HG02884 (cell line): Measurements from ENCODE around the gene LSMEM2.
A peak's percentile ranks its signal among the peaks of the same experiment; 100 is the strongest.
"Not testable (repeated sequence)": the region's sequence is repeated elsewhere in the genome, so short reads cannot be mapped to it uniquely, and the experiment has no call there.

Experiments used
- ATAC-seq: cut with Tn5 transposase; IDR thresholded peaks from one replicate; pipeline ENCODE4 v1.9.1; 2021; ENCODE audit warnings: mild to moderate bottlenecking, moderate library complexity; ENCODE audit not compliant: unreplicated experiment

LSMEM2 gene

GRCh38 chr3:50278880-50279224, at the start of gene LSMEM2:
Gene LSMEM2 (plus strand): TSS chr3:50279087. CDS start chr3:50279114, 27 bp downstream.
- ATAC-seq: no peak

- ATAC-seq: no peak
Observed at GRCh38 chr3:50229490-50229889, 49.4 kb upstream of the LSMEM2 start.

DNA sequence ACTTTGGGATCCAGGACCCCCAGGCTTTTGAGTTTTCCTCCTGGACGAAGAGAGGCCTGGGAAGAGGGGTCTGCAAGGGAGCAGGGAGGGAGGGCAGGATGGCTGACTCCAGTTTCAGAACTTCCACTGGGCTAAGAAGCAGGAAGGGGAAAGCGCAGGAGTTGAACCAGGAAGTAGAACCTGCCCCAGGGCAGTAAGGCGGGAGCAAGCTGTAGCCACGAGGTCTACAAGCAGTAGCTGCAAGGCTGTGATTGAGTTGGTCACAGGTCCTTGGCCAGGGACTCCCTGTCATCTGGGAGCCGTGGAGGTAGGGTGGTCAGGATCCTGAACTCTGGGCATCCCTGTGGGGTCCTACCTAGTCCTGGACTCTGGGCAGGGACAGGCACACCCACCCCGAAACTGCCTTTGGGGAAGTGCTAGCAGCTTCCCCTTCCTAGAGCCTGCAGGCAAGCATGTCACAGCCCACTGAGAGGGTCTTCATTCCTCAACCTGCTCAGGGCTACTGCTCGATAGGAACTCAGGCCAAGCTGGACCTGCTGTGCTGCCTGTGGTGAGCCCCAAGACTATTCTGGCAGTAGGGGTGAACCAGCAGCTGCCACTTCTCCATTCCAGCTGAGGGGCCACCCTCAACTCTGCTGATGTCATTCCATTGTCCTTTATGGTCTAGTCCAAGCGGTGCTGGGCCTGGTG, 48.6 kb upstream of the LSMEM2 start:
- no peak for ATAC-seq

DNA sequence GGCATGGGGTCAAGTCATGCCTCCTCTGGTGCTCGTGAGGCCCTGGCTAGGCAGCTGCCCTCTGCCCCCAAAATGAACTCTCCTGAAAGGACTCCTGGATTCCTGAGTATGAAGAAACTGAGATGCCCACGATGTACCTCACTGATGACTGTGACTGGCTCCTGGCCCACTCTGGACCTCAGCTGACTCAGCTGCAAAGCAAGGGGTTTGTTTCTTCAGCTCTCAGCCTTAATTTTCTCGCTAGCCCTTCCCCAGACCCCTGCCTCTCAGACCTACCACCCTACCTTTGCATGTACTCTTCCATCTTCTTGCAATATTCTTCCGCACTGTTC, 48.1 kb upstream of the LSMEM2 start:
- ATAC-seq: no peak

- ATAC-seq: no peak
Observed at GRCh38 chr3:50231581-50231980, 47.3 kb upstream of the LSMEM2 start.

DNA sequence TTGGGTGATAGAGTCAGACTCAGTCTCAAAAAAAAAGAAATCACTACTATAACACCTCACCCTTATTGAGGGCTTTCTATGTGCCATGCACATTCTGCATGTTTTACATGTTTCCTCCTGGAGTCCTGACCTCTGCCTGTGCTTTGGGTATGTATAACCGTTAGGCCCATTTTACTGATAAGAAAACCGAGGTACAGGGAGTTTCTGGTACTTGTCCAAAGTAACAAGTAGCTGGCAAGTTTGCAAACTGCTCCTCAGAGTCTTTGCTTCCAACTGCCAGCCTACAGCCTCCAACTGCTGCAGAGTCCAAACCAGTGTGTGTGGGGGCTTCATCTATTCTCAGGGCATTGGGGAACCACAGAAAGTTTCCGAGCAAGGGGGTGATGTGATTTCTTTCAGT, 46.6 kb upstream of the LSMEM2 start:
- ATAC-seq: no peak

GRCh38 chr3:50233176-50233575, 45.7 kb upstream of the LSMEM2 start:
- no peak for ATAC-seq

DNA sequence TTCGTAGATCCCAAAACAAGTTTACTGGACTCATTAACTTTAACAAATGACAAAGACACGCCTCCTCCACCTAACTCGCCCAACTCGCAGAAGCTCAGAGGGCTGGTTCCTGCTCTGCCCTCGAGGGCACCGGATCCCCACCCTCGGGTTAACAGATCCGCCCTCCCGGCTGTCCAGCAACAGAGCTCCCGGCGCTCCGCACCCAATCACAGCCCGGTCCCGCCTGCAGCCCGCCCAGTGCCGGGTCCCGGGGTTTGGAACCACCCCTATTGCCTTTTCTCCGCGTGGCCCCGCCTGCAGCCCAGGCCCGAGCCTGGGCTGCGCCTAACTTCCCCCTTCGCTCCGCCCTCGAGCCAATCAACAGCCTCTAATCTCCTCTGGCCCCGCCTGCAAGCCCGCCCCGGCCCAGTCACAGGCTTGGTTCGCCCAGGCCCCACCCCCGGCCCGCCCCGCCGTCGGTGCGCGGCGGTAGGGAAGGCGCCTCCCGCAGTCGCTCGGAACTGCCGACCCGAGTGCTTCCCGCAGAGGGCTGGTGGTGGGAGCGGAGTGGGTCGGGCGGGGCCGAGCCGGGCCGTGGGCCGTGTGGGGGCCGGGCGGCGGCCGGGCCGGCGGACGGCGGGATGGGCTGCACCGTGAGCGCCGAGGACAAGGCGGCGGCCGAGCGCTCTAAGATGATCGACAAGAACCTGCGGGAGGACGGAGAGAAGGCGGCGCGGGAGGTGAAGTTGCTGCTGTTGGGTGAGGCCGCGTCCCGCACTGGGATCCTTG, 43.0 kb upstream of the LSMEM2 start, which contains the start of gene GNAI2:
Gene GNAI2, plus strand, starts transcription at position 489 of the 768 bp plus-strand sequence. Its CDS starts 132 bp downstream, at position 621.
- peak; percentile 90 for ATAC-seq

- ATAC-seq: no peak
Observed at GRCh38 chr3:50236484-50237132, 42.3 kb upstream of the LSMEM2 start.

DNA sequence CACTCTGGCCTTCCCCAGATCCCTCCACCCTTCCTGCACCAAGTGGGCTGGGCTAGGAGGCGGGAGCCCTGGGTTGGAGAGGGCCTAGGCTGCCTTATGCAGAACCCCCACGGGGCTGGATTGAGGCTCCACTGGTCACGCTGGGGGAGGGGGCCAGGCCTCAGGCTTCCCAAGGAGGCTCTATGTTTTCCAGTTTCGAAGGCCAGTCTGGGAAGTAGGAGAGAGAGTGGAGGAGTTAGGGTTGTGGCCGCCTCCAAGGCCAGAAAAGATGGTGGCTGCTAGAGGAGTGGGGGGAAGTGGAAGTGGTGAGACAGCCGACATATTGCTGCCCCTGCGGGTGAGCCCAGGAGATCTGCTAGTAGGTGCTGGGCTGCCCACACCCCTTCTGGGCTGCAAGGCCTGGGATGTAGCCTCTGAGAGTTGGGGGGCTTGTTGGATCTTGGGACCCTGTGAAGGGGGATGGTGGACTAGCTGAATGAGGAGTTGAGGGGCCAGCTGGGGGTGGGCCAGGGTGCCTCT, 41.7 kb upstream of the LSMEM2 start:
- ATAC-seq: no peak

- ATAC-seq: no peak
Observed at GRCh38 chr3:50237754-50238548, 40.9 kb upstream of the LSMEM2 start.

GRCh38 chr3:50238549-50239026, 40.3 kb upstream of the LSMEM2 start:
- no peak for ATAC-seq

- ATAC-seq: no peak
Observed at GRCh38 chr3:50239649-50240048, 39.2 kb upstream of the LSMEM2 start.

GRCh38 chr3:50241163-50241562, 37.7 kb upstream of the LSMEM2 start:
- ATAC-seq: no peak

DNA sequence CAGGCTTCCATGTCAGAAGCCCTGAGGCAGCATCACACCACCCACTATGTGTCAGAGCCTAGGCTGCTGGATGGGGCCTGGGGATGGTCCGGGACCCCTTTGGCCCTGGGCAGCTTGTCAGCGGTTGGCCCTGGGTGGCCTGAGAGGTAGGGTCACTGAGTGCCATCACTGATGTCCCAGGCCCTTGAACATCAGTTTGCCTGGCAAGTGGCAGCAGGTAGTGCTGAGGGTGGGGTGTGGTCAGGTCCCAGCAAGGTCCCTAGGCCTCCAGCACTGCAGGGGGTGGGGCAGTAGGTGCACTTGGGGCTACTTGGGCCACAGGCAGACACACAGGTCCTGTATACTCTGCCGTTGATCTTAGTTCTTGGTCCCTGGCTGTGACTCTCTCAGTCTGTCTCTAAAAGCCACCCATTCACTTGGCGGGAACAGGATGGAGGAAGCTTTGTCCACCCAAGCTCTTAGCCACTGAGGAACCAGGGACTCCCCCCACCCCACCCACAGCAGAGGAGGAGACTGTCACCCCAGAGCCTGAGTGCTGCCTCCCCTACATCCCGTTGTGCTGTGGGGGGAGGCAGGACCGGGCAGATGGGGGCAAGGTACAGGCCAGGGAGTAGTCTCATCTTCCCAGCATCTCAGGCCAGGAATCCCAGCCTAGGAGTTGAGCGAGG, 37.0 kb upstream of the LSMEM2 start:
- ATAC-seq: no peak

- ATAC-seq: no peak
Observed at GRCh38 chr3:50242381-50242770, 36.5 kb upstream of the LSMEM2 start.

DNA sequence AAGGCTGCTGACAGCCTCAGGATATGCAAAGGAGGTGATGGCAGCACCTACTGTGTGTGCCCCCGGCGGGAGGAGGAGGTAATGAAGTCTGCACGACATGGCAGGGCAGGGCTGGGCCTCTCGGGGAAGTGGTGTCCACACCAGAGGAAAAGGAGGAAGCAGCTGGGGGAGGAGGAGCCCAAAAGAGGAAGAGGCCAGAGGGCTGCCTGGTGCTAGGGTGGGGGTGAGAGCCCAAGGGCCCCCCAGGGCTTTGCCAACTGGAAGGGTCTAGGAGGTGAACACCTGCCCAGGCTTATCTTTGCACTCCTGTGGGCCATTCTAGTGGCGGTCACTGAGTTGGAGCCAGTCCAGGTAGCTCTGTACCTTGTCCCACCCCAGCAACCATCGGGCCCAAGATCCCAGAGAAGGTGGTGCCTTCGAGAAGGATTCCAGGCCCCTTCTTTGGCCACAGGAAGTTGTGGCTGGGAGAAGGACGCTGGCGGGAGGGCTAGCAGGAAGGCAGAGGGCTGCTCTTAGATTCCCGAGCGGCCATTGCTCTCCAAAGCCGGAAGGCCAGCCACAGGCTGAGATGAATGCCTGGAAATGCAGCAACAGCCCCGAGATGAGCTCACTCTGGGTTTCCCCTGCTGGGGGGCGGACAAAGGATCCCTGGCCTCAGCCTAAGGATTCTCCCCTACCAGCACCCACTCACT, 35.9 kb upstream of the LSMEM2 start:
- no peak for ATAC-seq

DNA sequence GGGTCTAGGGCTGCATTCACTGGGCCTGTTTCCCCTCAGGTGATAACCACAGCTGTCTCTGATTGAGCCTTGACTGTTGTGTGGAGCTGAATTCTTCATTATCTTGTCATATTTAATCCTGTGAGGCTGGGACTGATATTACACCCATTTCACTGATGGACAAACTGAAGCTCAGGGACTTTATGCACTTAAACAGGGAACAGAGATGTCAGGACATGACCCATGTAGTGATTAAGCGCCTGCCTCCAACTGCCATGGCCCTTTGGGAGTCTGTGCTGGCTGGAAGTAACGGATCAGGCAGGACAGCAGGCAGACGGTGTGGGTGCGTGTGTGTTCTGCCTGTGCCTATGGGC, 35.4 kb upstream of the LSMEM2 start:
- ATAC-seq: no peak

GRCh38 chr3:50244813-50245212, 34.1 kb upstream of the LSMEM2 start:
- ATAC-seq: not testable (repeated sequence)

DNA sequence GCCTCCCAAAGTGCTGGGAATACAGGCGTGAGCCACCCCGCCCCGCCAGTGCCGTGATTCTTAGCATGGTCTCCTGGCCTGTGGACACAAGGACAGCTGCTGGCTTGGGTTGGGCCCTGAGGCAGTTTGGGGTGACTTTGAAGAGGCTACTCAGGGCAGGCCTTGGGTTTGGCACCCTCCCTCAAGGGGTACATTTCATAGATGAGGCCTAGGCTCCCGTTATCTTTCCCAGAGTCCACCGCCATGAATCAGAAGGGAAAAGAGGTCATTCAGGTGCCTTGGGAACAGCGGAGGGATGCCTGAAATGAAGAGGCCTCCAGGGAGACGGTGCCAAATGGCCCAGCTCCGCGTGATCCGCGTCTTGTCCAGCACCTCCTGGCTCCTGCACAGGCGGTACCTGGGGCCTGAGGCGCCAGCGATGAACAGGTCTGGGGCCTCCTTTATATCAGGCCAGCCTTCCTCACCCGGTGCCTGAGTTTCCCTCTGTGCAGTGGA, 33.6 kb upstream of the LSMEM2 start:
- ATAC-seq: no peak
